A172 (cell line): ENCODE measurements around the gene WDFY3. TPM values are rescaled to one million over a fixed set of nuclear protein-coding genes. Genes with fewer than 3 reads are reported as not detected.
A peak's percentile ranks its signal among the peaks of the same experiment; 100 is the strongest.

ENCODE experiments used
- DNase-seq: peaks from one replicate; pipeline ENCODE4 v3.0.0-alpha.2; 2015; ENCODE audit warnings: low spot score
- total RNA-seq: library from RNA; depleted of rRNA; stranded (reverse); fragments of >200 nt; shearing (Covaris generic); gene quantifications from 2 replicates; pipeline ENCODE4 v1.2.3, GENCODE V29; 2014

The WDFY3 gene
- total RNA-seq, 1 experiment from 2014 or later = 33.3 TPM

GRCh38 chr4:84948056-84948455 lies 18.4 kb downstream of the WDFY3 start:
- no peak for DNase-seq

GRCh38 chr4:84944947-84945346 lies 21.5 kb downstream of the WDFY3 start:
- DNase-seq = no peak

GRCh38 chr4:84940960-84941359 lies 25.5 kb downstream of the WDFY3 start:
- DNase-seq = no peak

GRCh38 chr4:84939113-84939512 lies 27.4 kb downstream of the WDFY3 start:
- no peak for DNase-seq

- DNase-seq = peak; percentile 47
Measured at GRCh38 chr4:84938316-84938715, 28.2 kb downstream of the WDFY3 start.

GRCh38 chr4:84937381-84937977 lies 29.0 kb downstream of the WDFY3 start:
- DNase-seq = no peak

- no peak for DNase-seq
Measured at GRCh38 chr4:84936123-84936522, 30.4 kb downstream of the WDFY3 start.

- no peak for DNase-seq
Measured at GRCh38 chr4:84932462-84932861, 34.0 kb downstream of the WDFY3 start.

GRCh38 chr4:84931961-84932360 lies 34.5 kb downstream of the WDFY3 start:
- DNase-seq = no peak

GRCh38 chr4:84931274-84931673 lies 35.2 kb downstream of the WDFY3 start:
- no peak for DNase-seq

- no peak for DNase-seq
Measured at GRCh38 chr4:84928089-84928488, 38.4 kb downstream of the WDFY3 start.

GRCh38 chr4:84927428-84927827 lies 39.1 kb downstream of the WDFY3 start:
- no peak for DNase-seq

GRCh38 chr4:84925558-84925957 lies 40.9 kb downstream of the WDFY3 start:
- DNase-seq = no peak

- DNase-seq = no peak
Measured at GRCh38 chr4:84924434-84924833, 42.1 kb downstream of the WDFY3 start.

- DNase-seq = peak; percentile 62
Measured at GRCh38 chr4:84920617-84921016, 45.9 kb downstream of the WDFY3 start.

- no peak for DNase-seq
Measured at GRCh38 chr4:84917869-84918600, 48.5 kb downstream of the WDFY3 start.

GRCh38 chr4:84917086-84917821 lies 49.2 kb downstream of the WDFY3 start:
- no peak for DNase-seq

GRCh38 chr4:84916227-84916626 lies 50.3 kb downstream of the WDFY3 start:
- DNase-seq = no peak

- DNase-seq = no peak
Measured at GRCh38 chr4:84915396-84915780, 51.1 kb downstream of the WDFY3 start.

GRCh38 chr4:84914686-84915395 lies 51.6 kb downstream of the WDFY3 start:
- no peak for DNase-seq

GRCh38 chr4:84913176-84913575 lies 53.3 kb downstream of the WDFY3 start:
- no peak for DNase-seq

GRCh38 chr4:84912741-84913140 lies 53.7 kb downstream of the WDFY3 start:
- DNase-seq = no peak
